ENCODE measurements around the gene AFDN.

Gene AFDN

GRCh38 chr6:167855825-167856425 is 29.2 kb downstream of the AFDN start:
- no peaks in the 10 kb centered on the region for H3F3A ChIP-seq (ENCODE audit: insufficient read depth)
- peaks cover 26% of the 10 kb centered on the region; the same call in 1 of the 2 replicates for H4K20me1 ChIP-seq (ENCODE audit: low read depth, low read length)
- TF ChIP-seq, protein P1, sequence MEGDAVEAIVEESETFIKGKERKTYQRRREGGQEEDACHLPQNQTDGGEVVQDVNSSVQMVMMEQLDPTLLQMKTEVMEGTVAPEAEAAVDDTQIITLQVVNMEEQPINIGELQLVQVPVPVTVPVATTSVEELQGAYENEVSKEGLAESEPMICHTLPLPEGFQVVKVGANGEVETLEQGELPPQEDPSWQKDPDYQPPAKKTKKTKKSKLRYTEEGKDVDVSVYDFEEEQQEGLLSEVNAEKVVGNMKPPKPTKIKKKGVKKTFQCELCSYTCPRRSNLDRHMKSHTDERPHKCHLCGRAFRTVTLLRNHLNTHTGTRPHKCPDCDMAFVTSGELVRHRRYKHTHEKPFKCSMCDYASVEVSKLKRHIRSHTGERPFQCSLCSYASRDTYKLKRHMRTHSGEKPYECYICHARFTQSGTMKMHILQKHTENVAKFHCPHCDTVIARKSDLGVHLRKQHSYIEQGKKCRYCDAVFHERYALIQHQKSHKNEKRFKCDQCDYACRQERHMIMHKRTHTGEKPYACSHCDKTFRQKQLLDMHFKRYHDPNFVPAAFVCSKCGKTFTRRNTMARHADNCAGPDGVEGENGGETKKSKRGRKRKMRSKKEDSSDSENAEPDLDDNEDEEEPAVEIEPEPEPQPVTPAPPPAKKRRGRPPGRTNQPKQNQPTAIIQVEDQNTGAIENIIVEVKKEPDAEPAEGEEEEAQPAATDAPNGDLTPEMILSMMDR (IDR thresholded peaks at IDR 0.05; ENCODE audit: insufficient read depth, low read length, poor library complexity, severe bottlenecking), result no peak
- TF ChIP-seq EZH2phosphoT487 (conservative IDR thresholded peaks at IDR 0.05; ENCODE audit: low read length), result no peak
- H3K9me2 ChIP-seq (replicated peaks; ENCODE audit: insufficient read depth, low read length), result no peaks in the 10 kb centered on the region
- H3K9ac ChIP-seq (ENCODE audit: low read length), result no peak overlapping the region
- H3K79me2 ChIP-seq (ENCODE audit: insufficient read depth, low read length), result no peaks in the 10 kb centered on the region; the same call in 1 of the 2 replicates
- H2AFZ ChIP-seq (ENCODE audit: low read depth, low read length, severe bottlenecking), result no peak overlapping the region
- no peak overlapping the region for H3K27ac ChIP-seq (ENCODE audit: low read depth, low read length)
- no peaks in the 10 kb centered on the region for H3K9me3 ChIP-seq (ENCODE audit: insufficient read depth, low read length)
- H3K36me3 ChIP-seq (ENCODE audit: low read length), result no peaks in the 10 kb centered on the region
- no peak overlapping the region for H3K4me2 ChIP-seq (ENCODE audit: low read depth, low read length, poor library complexity, severe bottlenecking)
- no peaks in the 10 kb centered on the region for H3K27me3 ChIP-seq (ENCODE audit: low read length)
- H3K4me3 ChIP-seq (ENCODE audit: insufficient read depth, low read length, poor library complexity, severe bottlenecking), result no peak overlapping the region

DNA sequence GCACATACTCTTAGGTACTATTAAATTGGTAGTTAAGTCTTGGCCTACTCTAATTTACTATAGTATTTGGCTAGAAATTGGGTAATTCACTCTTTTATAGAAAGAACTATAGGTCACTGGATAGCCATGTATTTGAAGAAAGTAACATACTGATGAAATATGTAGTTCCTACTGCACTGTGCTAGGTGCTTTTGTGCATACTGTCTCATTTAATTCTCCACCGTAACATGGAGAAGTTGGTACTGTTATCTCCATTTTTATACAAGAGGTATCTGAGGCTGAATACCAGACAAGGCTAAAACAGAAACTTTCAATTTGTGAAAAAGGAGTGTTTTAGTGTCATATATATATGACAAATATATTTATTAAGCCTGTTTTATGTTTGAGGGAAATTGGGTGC is 29.8 kb downstream of the AFDN start:
- Histone ChIP-seq H3K9me3 (ENCODE audit: insufficient read depth, low read length) (no peaks in the 10 kb centered on the region), H3K9ac (ENCODE audit: low read length) (no peak overlapping the region), H3K36me3 (ENCODE audit: low read length) (no peaks in the 10 kb centered on the region), H3K27me3 (ENCODE audit: low read length) (no peaks in the 10 kb centered on the region), H3F3A (ENCODE audit: insufficient read depth) (no peaks in the 10 kb centered on the region), H3K4me3 (ENCODE audit: insufficient read depth, low read length, poor library complexity, severe bottlenecking) (no peak overlapping the region), H3K79me2 (ENCODE audit: insufficient read depth, low read length) (no peaks in the 10 kb centered on the region; the same call in 1 of the 2 replicates), H3K9me2 (replicated peaks; ENCODE audit: insufficient read depth, low read length) (no peaks in the 10 kb centered on the region), H4K20me1 (ENCODE audit: low read depth, low read length) (peaks cover 26% of the 10 kb centered on the region; the same call in 1 of the 2 replicates), H3K27ac (ENCODE audit: low read depth, low read length) (no peak overlapping the region), H3K4me2 (ENCODE audit: low read depth, low read length, poor library complexity, severe bottlenecking) (no peak overlapping the region), H2AFZ (ENCODE audit: low read depth, low read length, severe bottlenecking) (no peak overlapping the region)
- TF ChIP-seq EZH2phosphoT487 (conservative IDR thresholded peaks at IDR 0.05; ENCODE audit: low read length), result no peak
- TF ChIP-seq, protein P1 (IDR thresholded peaks at IDR 0.05; ENCODE audit: insufficient read depth, low read length, poor library complexity, severe bottlenecking), result no peak

DNA sequence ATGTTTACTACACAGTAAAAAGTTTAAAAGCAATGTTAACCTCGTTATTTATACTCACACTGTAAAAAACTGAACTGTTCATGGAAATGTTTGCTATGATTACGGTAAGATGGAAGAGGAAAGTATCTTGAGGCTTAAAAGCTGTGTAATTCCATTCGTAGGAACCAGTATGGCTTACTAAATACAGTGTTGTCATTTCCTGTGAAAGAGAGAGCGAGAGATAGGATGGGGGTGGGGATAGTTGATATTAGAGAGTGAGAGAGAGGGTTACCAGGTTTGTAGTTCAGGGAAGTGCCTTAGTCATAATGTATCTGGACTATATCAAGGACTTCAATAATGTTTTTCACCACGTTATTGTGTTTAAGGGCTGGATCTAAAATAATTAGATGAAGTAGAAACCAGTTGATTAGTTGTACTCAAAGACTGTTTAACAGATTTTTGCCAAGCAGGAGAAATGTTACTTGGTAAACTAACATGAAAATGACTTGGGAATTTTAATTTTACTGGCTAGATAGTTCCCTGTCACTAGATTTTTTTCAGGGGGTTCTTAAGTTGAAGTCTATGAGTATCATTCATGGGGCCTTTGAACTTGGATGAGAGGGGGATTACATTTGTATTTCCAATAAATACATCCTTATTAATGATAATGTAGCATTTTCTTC is 30.4 kb downstream of the AFDN start:
- Histone ChIP-seq H3K9me3 (ENCODE audit: insufficient read depth, low read length) (no peaks in the 10 kb centered on the region), H2AFZ (ENCODE audit: low read depth, low read length, severe bottlenecking) (no peak overlapping the region), H3K36me3 (ENCODE audit: low read length) (no peaks in the 10 kb centered on the region), H3K4me3 (ENCODE audit: insufficient read depth, low read length, poor library complexity, severe bottlenecking) (no peak overlapping the region), H4K20me1 (ENCODE audit: low read depth, low read length) (peaks cover 26% of the 10 kb centered on the region; the same call in 1 of the 2 replicates), H3K27me3 (ENCODE audit: low read length) (no peaks in the 10 kb centered on the region), H3K9me2 (replicated peaks; ENCODE audit: insufficient read depth, low read length) (no peaks in the 10 kb centered on the region), H3K4me2 (ENCODE audit: low read depth, low read length, poor library complexity, severe bottlenecking) (no peak overlapping the region), H3F3A (ENCODE audit: insufficient read depth) (no peaks in the 10 kb centered on the region), H3K9ac (ENCODE audit: low read length) (no peak overlapping the region), H3K79me2 (ENCODE audit: insufficient read depth, low read length) (no peaks in the 10 kb centered on the region; the same call in 1 of the 2 replicates), H3K27ac (ENCODE audit: low read depth, low read length) (no peak overlapping the region)
- no peak for TF ChIP-seq EZH2phosphoT487 (conservative IDR thresholded peaks at IDR 0.05; ENCODE audit: low read length)
- TF ChIP-seq, protein P1 (IDR thresholded peaks at IDR 0.05; ENCODE audit: insufficient read depth, low read length, poor library complexity, severe bottlenecking), result no peak

Data from SU-DHL-6 (cell line).